Keratinocyte (primary cell): ENCODE results near the gene ABCC10. TPM values are rescaled to one million over a fixed set of nuclear protein-coding genes. Genes with fewer than 3 reads are reported as not detected.

Experiments used
- DNase-seq: peaks from one replicate; pipeline ENCODE4 v3.0.0-alpha.2; 2011; ENCODE audit warnings: low read depth, missing footprints, low spot score
- FAIRE-seq: peaks from 2 replicates; lab custom pipeline; 2011; peaks lifted over from hg19 to GRCh38; lab: Jason Lieb, UNC
- H2AFZ ChIP-seq: 2 replicates; pipeline ENCODE4 v1.6.0; 2012; ENCODE audit warnings: low read length, control low read depth, inconsistent platforms; ENCODE audit not compliant: control insufficient read depth
- H3K27ac ChIP-seq: 2 replicates; pipeline ENCODE4 v1.5.1; 2011; ENCODE audit warnings: low read length; ENCODE audit not compliant: control insufficient read depth, insufficient read depth
- H3K27me3 ChIP-seq: 3 replicates; pipeline ENCODE4 v1.6.0; 2011; ENCODE audit warnings: low read length; ENCODE audit not compliant: control insufficient read depth, insufficient read depth; ENCODE audit errors: extremely low read depth
- H3K36me3 ChIP-seq, 2 experiments: 2 replicates in 1 of 2; 3 replicates in 1 of 2; pipeline ENCODE4 v1.5.1; 2011; ENCODE audit warnings: low read length in 2 of 2, mild to moderate bottlenecking in 1 of 2; ENCODE audit not compliant: control insufficient read depth in 2 of 2, insufficient read depth in 2 of 2; ENCODE audit errors: extremely low read depth in 1 of 2
- H3K4me1 ChIP-seq: 3 replicates; pipeline ENCODE4 v1.5.1; 2011; ENCODE audit warnings: low read length; ENCODE audit not compliant: control insufficient read depth, insufficient read depth; ENCODE audit errors: extremely low read depth
- H3K4me2 ChIP-seq: 3 replicates; pipeline ENCODE4 v1.6.0; 2011; ENCODE audit warnings: low read depth, low read length; ENCODE audit not compliant: control insufficient read depth, insufficient read depth; ENCODE audit errors: extremely low read depth
- H3K4me3 ChIP-seq, 3 experiments: fragments of 200-600 bp in 1 of 3; sonication (generic) in 1 of 3; 2 replicates in 2 of 3; 3 replicates in 1 of 3; pipeline ENCODE4 v1.5.1; 2011 to 2016; ENCODE audit warnings: low read length in 3 of 3, mild to moderate bottlenecking in 3 of 3, control low read depth in 2 of 3, inconsistent platforms in 1 of 3, low read depth in 1 of 3, mixed read lengths in 1 of 3, mixed run types in 1 of 3, moderate library complexity in 1 of 3; ENCODE audit not compliant: control insufficient read depth in 2 of 3, insufficient read depth in 2 of 3; ENCODE audit errors: extremely low read depth in 1 of 3
- H3K79me2 ChIP-seq: 2 replicates; pipeline ENCODE4 v1.6.0; 2012; ENCODE audit warnings: low read length; ENCODE audit not compliant: control insufficient read depth, insufficient read depth
- H3K9ac ChIP-seq: 3 replicates; pipeline ENCODE4 v1.6.0; 2011; ENCODE audit warnings: low read length; ENCODE audit not compliant: control insufficient read depth, insufficient read depth; ENCODE audit errors: extremely low read depth
- H3K9me1 ChIP-seq: 3 replicates; pipeline ENCODE4 v1.6.0; 2011; ENCODE audit warnings: low read length; ENCODE audit not compliant: control insufficient read depth, insufficient read depth; ENCODE audit errors: extremely low read depth
- H3K9me3 ChIP-seq: 2 replicates; pipeline ENCODE4 v1.5.1; 2012; ENCODE audit warnings: low read depth, low read length; ENCODE audit not compliant: control insufficient read depth
- H4K20me1 ChIP-seq: 3 replicates; pipeline ENCODE4 v1.6.0; 2011; ENCODE audit warnings: low read length; ENCODE audit not compliant: control insufficient read depth, insufficient read depth; ENCODE audit errors: extremely low read depth
- CTCF ChIP-seq, 3 experiments: IDR thresholded peaks in 1 of 3; conservative IDR thresholded peaks in 1 of 3; optimal IDR thresholded peaks in 1 of 3; 2 replicates in 2 of 3; 3 replicates in 1 of 3; pipeline versions ENCODE3 to v1.5.1; 2011; ENCODE audit warnings: low read length in 3 of 3, mild to moderate bottlenecking in 3 of 3, moderate library complexity in 2 of 3, control low read depth in 1 of 3, inconsistent platforms in 1 of 3; ENCODE audit not compliant: insufficient read depth in 2 of 3; ENCODE audit errors: extremely low read depth in 1 of 3
- EZH2 ChIP-seq: IDR thresholded peaks from one replicate; pipeline ENCODE4 v1.6.1; 2012; ENCODE audit warnings: inconsistent platforms, mild to moderate bottlenecking, low read length, moderate library complexity
- dilution Hi-C: fragments of 300-500 bp; cut with MboI; formaldehyde crosslinking; loops from one replicate; pipeline ENCODE4 v1.7.0; 2020; ENCODE audit warnings: low sequenced_read_pairs; ENCODE audit not compliant: extremely low pct_ligation_motif_present
- polyA plus RNA-seq, 5 experiments: library from polyadenylated mRNA; depleted of rRNA in 3 of 5; stranded (reverse) in 3 of 5; stranded (forward) in 1 of 5; unstranded in 1 of 5; fragments of >200 nt; gene quantifications; 1 replicate in 1 of 5; 2 replicates in 3 of 5; 3 replicates in 1 of 5; pipeline versions ENCODE4 v1.2.1 to v1.2.3, GENCODE V29; 2011 to 2012; ENCODE audit warnings: missing spikeins in 2 of 5, low read depth in 1 of 5, low replicate concordance in 1 of 5
- small RNA-seq, 3 experiments: library from RNA; depleted of rRNA; stranded (forward); fragments of <200 nt; gene quantifications; one replicate each; pipeline ENCODE3, GENCODE V24; 2012; ENCODE audit warnings: low read depth in 3 of 3, low replicate concordance in 1 of 3; ENCODE audit not compliant: insufficient read length in 3 of 3

ABCC10 gene
- polyA plus RNA-seq, 1 donor (not counting 4 experiments of a cell fraction or from before 2014, with no cell fraction given): 17.9 TPM

- Histone ChIP-seq H4K20me1 (no peaks in the 10 kb centered on the region), H3K4me1 (peaks cover 31% of the 10 kb centered on the region), H3K36me3 (peaks cover 40 to 68% of the 10 kb centered on the region in 2 experiments), H2AFZ (no peak overlapping the region), H3K9ac (no peak overlapping the region), H3K4me3 (no peak overlapping the region), H3K27ac (no peak overlapping the region), H3K9me3 (no peaks in the 10 kb centered on the region), H3K9me1 (no peaks in the 10 kb centered on the region), H3K79me2 (peaks cover 2% of the 10 kb centered on the region), H3K27me3 (no peaks in the 10 kb centered on the region), H3K4me2 (no peak overlapping the region)
- FAIRE-seq (no peak), DNase-seq (no peak)
- TF ChIP-seq CTCF (optimal IDR thresholded peaks at IDR 0.05 in 1 of 3, IDR thresholded peaks at IDR 0.05 in 1 of 3, conservative IDR thresholded peaks at IDR 0.05 in 1 of 3; ENCODE audit: extremely low read depth in 1 of 3, insufficient read depth in 2 of 3, low read length in 3 of 3) (no peak), EZH2 (no peak)
- dilution Hi-C loops: no loop called here
These were observed 71.9 kb downstream of the ABCC10 start for GRCh38 chr6:43499028-43499815.

Small RNA genes within 50 kb of the gene (small RNA-seq; reads per million reads assigned to genes)
- 0 reads per million in 3 experiments for gene MIR6780B
- gene RNU6-1113P: 0 reads per million in 3 experiments

Other genes with a start within 250 kb of the ABCC10 start
- 19.0 to 23.0 TPM (median 21.6 TPM) in 3 replicates for gene CUL9, start 245.3 kb upstream of the ABCC10 start, polyA plus RNA-seq
- 57.1 to 98.6 TPM (median 73.9 TPM) in 3 replicates for gene DNPH1, start 198.1 kb upstream of the ABCC10 start, polyA plus RNA-seq
- not detected in 3 replicates for gene TTBK1, start 184.1 kb upstream of the ABCC10 start, polyA plus RNA-seq
- gene SLC22A7, start 129.3 kb upstream of the ABCC10 start, polyA plus RNA-seq: not detected in 3 replicates
- 0.08 to 0.67 TPM (median 0.26 TPM) in 3 replicates for gene CRIP3, start 118.7 kb upstream of the ABCC10 start, polyA plus RNA-seq
- gene ZNF318, start 57.9 kb upstream of the ABCC10 start, polyA plus RNA-seq: 11.4 to 15.9 TPM (median 14.6 TPM) in 3 replicates
- gene DLK2, start 28.0 kb downstream of the ABCC10 start, polyA plus RNA-seq: 19.8 to 32.2 TPM (median 31.6 TPM) in 3 replicates
- gene TJAP1, start 50.0 kb downstream of the ABCC10 start, polyA plus RNA-seq: 17.2 to 45.5 TPM (median 23.3 TPM) in 3 replicates
- 0.16 to 0.40 TPM (median 0.18 TPM) in 3 replicates for gene LRRC73, start 82.8 kb downstream of the ABCC10 start, polyA plus RNA-seq
- 120 to 138 TPM (median 136 TPM) in 3 replicates for gene YIPF3, start 89.4 kb downstream of the ABCC10 start, polyA plus RNA-seq
- gene POLR1C, start 89.5 kb downstream of the ABCC10 start, polyA plus RNA-seq: 99.6 to 121 TPM (median 119 TPM) in 3 replicates
- 40.5 to 49.9 TPM (median 46.3 TPM) in 3 replicates for gene XPO5, start 148.5 kb downstream of the ABCC10 start, polyA plus RNA-seq
- 24.4 to 32.3 TPM (median 29.9 TPM) in 3 replicates for gene POLH, start 148.6 kb downstream of the ABCC10 start, polyA plus RNA-seq
- 51.2 to 80.6 TPM (median 59.5 TPM) in 3 replicates for gene GTPBP2, start 201.7 kb downstream of the ABCC10 start, polyA plus RNA-seq
- 34.2 to 48.1 TPM (median 46.5 TPM) in 3 replicates for gene MAD2L1BP, start 208.3 kb downstream of the ABCC10 start, polyA plus RNA-seq
- not detected in 3 replicates for gene RSPH9, start 217.5 kb downstream of the ABCC10 start, polyA plus RNA-seq